Lung (tissue), 12 donors: Measurements from ENCODE around the gene THEMIS. TPM values are rescaled to one million over a fixed set of nuclear protein-coding genes. Genes with fewer than 3 reads are reported as not detected.

Experiments
- ATAC-seq: fragments of 200-7000 bp; cut with Tn5 transposase; one replicate; pipeline ENCODE4 v1.9.1; 2020; ENCODE audit warnings: moderate number of reproducible peaks; ENCODE audit not compliant: insufficient read depth, low FRiP score
- DNase-seq, 3 donors: peaks; one replicate each; pipeline ENCODE4 v3.0.0-alpha.2; 2013 to 2017
- H3K27ac ChIP-seq, 2 donors: one replicate each; pipeline ENCODE4 v1.5.1; 2013; ENCODE audit warnings: mild to moderate bottlenecking in 2 of 2, moderate library complexity in 2 of 2, control low read depth in 1 of 2, inconsistent platforms in 1 of 2, low read depth in 1 of 2, low read length in 1 of 2
- H3K27me3 ChIP-seq, 3 donors: one replicate each; pipeline ENCODE4 v1.5.1; 2013; ENCODE audit warnings: low read length in 2 of 3; ENCODE audit not compliant: control insufficient read depth in 3 of 3, insufficient read depth in 3 of 3
- H3K36me3 ChIP-seq, 4 donors: one replicate each; pipeline ENCODE4 v1.5.1; 2013; ENCODE audit warnings: low read length in 4 of 4, mild to moderate bottlenecking in 1 of 4, moderate library complexity in 1 of 4; ENCODE audit not compliant: control insufficient read depth in 4 of 4, insufficient read depth in 4 of 4
- H3K4me1 ChIP-seq, 5 donors: one replicate each; pipeline ENCODE4 v1.5.1; 2013; ENCODE audit warnings: low read length in 5 of 5, mild to moderate bottlenecking in 2 of 5, moderate library complexity in 1 of 5; ENCODE audit not compliant: control insufficient read depth in 5 of 5, insufficient read depth in 5 of 5
- H3K4me3 ChIP-seq: one replicate; pipeline ENCODE4 v1.5.1; 2013; ENCODE audit warnings: mild to moderate bottlenecking, control low read depth, moderate library complexity
- H3K9ac ChIP-seq, 2 donors: one replicate each; pipeline ENCODE4 v1.5.1; 2013; ENCODE audit warnings: low read length in 2 of 2, control low read depth in 1 of 2; ENCODE audit not compliant: insufficient read depth in 1 of 2
- H3K9me3 ChIP-seq, 4 donors: one replicate each; pipeline ENCODE4 v1.5.1; 2013; ENCODE audit warnings: low read length in 3 of 4, mild to moderate bottlenecking in 1 of 4, moderate library complexity in 1 of 4; ENCODE audit not compliant: control insufficient read depth in 4 of 4, insufficient read depth in 3 of 4
- WGBS, 2 donors: extraction: QIAGEN DNeasy Blood & Tissue Kit; methylation state at CpG; one replicate each; pipeline ENCODE4 v1.1.7; 2013; 5-methylcytosine and 5-hydroxymethylcytosine counted together
- polyA plus RNA-seq, 2 donors: library from polyadenylated mRNA; stranded (reverse); fragments of 200-250 nt; gene quantifications; one replicate each; pipeline ENCODE4 v1.2.1, GENCODE V29; 2013
- total RNA-seq, 2 donors: library from RNA; depleted of rRNA in 1 of 2; stranded (reverse); fragments of >200 nt in 1 of 2; gene quantifications; one replicate each; pipeline ENCODE4 v1.2.1, GENCODE V29; 2014 to 2021
- TF ChIP-seq, protein P1 (sequence below): IDR thresholded peaks from 2 replicates; pipeline ENCODE4 v1.5.1; 2012; ENCODE audit warnings: mild to moderate bottlenecking; ENCODE audit errors: control extremely low read depth, extremely low read depth
- donor health status: control.
- donor health status: control.
- donor health status: Bipolar disorder and iron deficiency.
- donor health status: healthy.
- donor health status: DM: yes; HTN: yes; CAD: no.

The THEMIS gene
- total and polyA plus RNA-seq, 4 donors = 0.22 to 0.86 (median 0.54) TPM

DNA sequence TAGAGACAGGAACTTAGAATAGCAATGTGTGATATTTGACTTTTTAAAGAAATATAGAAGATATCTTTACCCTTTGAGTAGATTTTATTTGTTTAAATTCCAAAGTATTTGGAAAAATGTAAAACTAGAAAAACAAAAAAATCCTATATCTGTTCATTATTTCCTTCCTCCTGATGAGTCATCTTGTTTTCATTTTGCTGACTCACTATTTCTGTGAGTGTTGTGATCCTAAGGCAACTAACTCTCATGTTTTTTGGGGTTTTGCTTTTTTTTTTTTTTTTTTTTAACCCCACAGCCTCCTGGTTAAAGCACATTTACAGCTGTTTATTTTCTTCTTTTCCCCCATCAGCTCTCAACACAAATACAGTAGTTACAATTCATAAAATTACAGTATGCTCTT lies 37.8 kb upstream of the THEMIS start:
- Histone ChIP-seq H3K9me3 (no peaks in the 10 kb centered on the region), H3K4me1 (no peaks in the 10 kb centered on the region), H3K4me3 (no peak overlapping the region), H3K27ac (no peak overlapping the region), H3K36me3 (no peaks in the 10 kb centered on the region), H3K9ac (no peak overlapping the region), H3K27me3 (no peaks in the 10 kb centered on the region)
- TF ChIP-seq, protein P1, sequence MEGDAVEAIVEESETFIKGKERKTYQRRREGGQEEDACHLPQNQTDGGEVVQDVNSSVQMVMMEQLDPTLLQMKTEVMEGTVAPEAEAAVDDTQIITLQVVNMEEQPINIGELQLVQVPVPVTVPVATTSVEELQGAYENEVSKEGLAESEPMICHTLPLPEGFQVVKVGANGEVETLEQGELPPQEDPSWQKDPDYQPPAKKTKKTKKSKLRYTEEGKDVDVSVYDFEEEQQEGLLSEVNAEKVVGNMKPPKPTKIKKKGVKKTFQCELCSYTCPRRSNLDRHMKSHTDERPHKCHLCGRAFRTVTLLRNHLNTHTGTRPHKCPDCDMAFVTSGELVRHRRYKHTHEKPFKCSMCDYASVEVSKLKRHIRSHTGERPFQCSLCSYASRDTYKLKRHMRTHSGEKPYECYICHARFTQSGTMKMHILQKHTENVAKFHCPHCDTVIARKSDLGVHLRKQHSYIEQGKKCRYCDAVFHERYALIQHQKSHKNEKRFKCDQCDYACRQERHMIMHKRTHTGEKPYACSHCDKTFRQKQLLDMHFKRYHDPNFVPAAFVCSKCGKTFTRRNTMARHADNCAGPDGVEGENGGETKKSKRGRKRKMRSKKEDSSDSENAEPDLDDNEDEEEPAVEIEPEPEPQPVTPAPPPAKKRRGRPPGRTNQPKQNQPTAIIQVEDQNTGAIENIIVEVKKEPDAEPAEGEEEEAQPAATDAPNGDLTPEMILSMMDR = no peak
- ATAC-seq = no peak
- DNase-seq = peak in 2 of 3 donors; percentile 17 to 28

DNA sequence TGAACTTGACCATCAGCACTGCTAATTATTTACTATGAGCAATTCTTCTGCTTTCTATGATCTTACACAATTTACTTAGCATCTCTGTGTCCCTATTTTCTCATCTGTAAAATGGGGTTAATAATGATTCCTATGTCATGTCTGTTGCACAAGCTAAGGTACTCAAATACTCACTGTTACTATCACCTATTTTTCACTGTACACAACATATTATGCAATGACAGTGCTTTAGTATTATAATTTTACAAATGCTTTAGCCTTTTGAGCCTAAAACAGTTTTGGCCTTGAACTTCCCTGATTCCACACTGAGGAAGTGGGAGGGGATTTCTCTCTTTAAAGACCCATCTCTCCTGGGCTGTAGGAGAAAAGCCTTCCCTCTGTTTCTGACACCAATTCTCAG lies 36.9 kb upstream of the THEMIS start:
- Histone ChIP-seq H3K4me3 (no peak overlapping the region), H3K4me1 (no peaks in the 10 kb centered on the region), H3K36me3 (no peaks in the 10 kb centered on the region), H3K27me3 (no peaks in the 10 kb centered on the region), H3K9me3 (peaks cover 0 to 4% (median 2%) of the 10 kb centered on the region in 4 donors), H3K9ac (no peak overlapping the region), H3K27ac (no peak overlapping the region)
- no peak for ATAC-seq
- DNase-seq = no peak
- TF ChIP-seq, protein P1 = no peak

GRCh38 chr6:127937102-127937501 lies 36.2 kb upstream of the THEMIS start:
- Histone ChIP-seq H3K9me3 (peaks cover 0 to 6% (median 2%) of the 10 kb centered on the region in 4 donors), H3K27me3 (no peaks in the 10 kb centered on the region), H3K36me3 (no peaks in the 10 kb centered on the region), H3K27ac (no peak overlapping the region), H3K9ac (no peak overlapping the region), H3K4me3 (no peak overlapping the region), H3K4me1 (no peaks in the 10 kb centered on the region)
- TF ChIP-seq, protein P1 = no peak
- 87 to 88% methylated on average over 2 of the region's 2 CpGs for WGBS, 2 donors
- ATAC-seq (no peak), DNase-seq (no peak)

- H3K9me3 ChIP-seq = peaks cover 0 to 6% (median 2%) of the 10 kb centered on the region in 4 donors
- H3K27ac ChIP-seq = no peak overlapping the region
- TF ChIP-seq, protein P1 = no peak
- WGBS, 2 donors = 85 to 94% methylated on average over 1 of the region's 1 CpG
- DNase-seq (no peak), ATAC-seq (no peak)
- no peaks in the 10 kb centered on the region for H3K27me3 ChIP-seq
- H3K36me3 ChIP-seq = no peaks in the 10 kb centered on the region
- no peak overlapping the region for H3K4me3 ChIP-seq
- no peak overlapping the region for H3K9ac ChIP-seq
- no peaks in the 10 kb centered on the region for H3K4me1 ChIP-seq
Observed at GRCh38 chr6:127934956-127935355, 34.1 kb upstream of the THEMIS start.
